Astrocyte of the cerebellum (primary cell): Measurements from ENCODE around the gene BICDL2.

Experiments used
- DNase-seq: peaks from one replicate; pipeline ENCODE4 v3.0.0-alpha.2; 2011; ENCODE audit warnings: low read depth
- H3K4me3 ChIP-seq: 2 replicates; pipeline ENCODE4 v1.5.1; 2011; ENCODE audit warnings: mild to moderate bottlenecking, low read depth, low read length, moderate library complexity
- CTCF ChIP-seq: IDR thresholded peaks from 2 replicates; pipeline ENCODE4 v1.5.1; 2012; ENCODE audit warnings: low read length, low read depth, moderate library complexity, mild to moderate bottlenecking; ENCODE audit errors: missing control alignments
- in situ Hi-C: cut with HindIII; loops from 2 replicates; pipeline ENCODE4 v1.10.0; 2017; ENCODE audit warnings: low sequenced_read_pairs

BICDL2 gene

GRCh38 chr16:3035289-3035971 is 1.3 kb downstream of the BICDL2 start:
- in situ Hi-C loops, result no loop called here
- H3K4me3 ChIP-seq, result no peak overlapping the region
- TF ChIP-seq CTCF, result no peak
- DNase-seq, result no peak

GRCh38 chr16:3032624-3033023 is 4.1 kb downstream of the BICDL2 start:
- DNase-seq, result no peak
- no peak for TF ChIP-seq CTCF
- in situ Hi-C loops, result no loop called here
- H3K4me3 ChIP-seq, result no peak overlapping the region

GRCh38 chr16:3030222-3031212 is 6.2 kb downstream of the BICDL2 start:
- in situ Hi-C loops, result no loop called here

GRCh38 chr16:3029491-3030221 is 7.1 kb downstream of the BICDL2 start:
- in situ Hi-C loops, result no loop called here
- no peak for DNase-seq
- no peak for TF ChIP-seq CTCF
- H3K4me3 ChIP-seq, result no peak overlapping the region

More at GRCh38 chr16:3030222-3031212, 6.2 kb downstream of the BICDL2 start:
- TF ChIP-seq CTCF, result no peak
- H3K4me3 ChIP-seq, result no peak overlapping the region
- no peak for DNase-seq

- H3K4me3 ChIP-seq, result no peak overlapping the region
- no peak for DNase-seq
- in situ Hi-C loops, result no loop called here
- no peak for TF ChIP-seq CTCF
Measured at GRCh38 chr16:3028716-3029319, 7.9 kb downstream of the BICDL2 start.
